GM18861 (cell line): Measurements from ENCODE around the gene SUGP2.

Experiments used
- ATAC-seq: cut with Tn5 transposase; IDR thresholded peaks from one replicate; pipeline ENCODE4 v1.9.1; 2021; ENCODE audit not compliant: unreplicated experiment

The SUGP2 gene

DNA sequence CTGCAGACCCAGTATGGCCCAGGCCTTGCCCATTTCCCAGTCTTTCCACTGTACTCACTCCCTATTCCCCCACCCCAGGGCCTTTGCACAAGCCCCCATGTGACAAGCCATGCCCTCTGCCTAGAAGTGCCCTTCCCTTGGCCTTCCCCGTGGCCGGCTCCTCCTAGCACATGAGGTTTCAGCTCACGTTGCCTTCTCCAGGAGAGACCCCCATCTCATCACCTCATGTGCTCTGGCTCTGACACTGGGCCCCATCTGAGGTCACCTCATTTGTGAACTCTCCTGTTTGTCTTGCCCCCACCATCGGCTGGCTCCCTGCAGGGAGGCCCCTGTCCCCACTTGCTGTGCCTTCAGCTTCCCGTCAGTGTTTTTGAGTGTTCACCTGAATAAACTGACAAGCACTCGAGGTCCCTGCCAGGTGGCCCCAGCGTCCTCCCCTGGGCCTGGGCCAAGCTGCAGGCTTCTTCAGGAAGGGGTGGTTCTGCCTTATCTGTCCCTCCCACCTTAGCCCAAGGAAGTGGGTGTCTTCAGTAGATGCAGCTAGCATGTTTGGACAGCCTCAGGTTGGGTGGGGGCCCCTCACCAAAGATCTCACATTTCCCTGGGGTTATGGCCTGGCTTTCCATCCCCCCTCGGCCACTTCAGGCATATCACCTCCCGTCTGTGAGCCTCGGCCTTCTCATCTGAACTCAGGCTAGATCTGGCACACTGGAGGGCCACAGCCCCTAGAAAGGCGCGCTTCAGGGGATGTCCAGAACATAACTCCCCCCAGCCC, 26.7 kb upstream of the SUGP2 start:
- ATAC-seq, result no peak

DNA sequence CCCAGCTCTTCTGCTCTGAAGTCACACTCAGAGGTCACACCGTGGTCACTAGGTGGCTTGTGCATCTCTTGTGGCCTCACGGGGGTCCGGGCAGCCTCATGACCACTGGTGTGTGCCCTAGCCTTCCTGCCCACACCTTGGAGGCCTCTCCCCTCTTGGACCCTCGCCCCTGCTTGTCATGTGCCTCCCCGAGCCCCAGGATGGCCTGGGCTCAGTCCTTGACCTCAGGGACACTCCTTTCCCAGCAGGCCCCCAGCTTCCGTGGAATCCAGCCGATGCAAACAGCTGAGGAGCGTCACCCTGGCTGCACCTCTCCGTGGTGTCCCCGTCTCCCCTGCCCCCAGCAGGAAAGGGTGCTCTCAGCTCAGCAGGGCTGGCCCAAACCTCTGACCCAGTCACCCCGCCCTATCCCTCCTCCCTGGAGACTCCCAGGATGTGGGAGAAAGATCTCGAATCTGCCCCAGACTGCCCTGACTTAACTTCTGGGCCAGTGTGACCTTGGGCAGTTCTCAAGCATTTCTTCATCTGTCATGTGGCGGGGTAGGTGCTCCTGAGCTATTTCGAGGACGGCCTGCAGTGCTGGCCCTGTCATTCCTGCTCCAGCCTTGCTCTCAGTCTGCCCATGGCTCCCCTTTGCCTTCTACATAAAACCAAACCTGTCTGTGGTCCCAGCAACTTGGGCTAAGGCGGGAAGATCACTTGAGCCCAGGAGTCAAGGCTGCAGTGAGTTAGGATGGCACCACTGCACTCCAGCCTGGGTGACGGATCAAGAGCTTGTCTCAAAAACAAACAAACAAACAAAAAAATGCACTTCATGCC, 25.9 kb upstream of the SUGP2 start:
- ATAC-seq, result no peak

DNA sequence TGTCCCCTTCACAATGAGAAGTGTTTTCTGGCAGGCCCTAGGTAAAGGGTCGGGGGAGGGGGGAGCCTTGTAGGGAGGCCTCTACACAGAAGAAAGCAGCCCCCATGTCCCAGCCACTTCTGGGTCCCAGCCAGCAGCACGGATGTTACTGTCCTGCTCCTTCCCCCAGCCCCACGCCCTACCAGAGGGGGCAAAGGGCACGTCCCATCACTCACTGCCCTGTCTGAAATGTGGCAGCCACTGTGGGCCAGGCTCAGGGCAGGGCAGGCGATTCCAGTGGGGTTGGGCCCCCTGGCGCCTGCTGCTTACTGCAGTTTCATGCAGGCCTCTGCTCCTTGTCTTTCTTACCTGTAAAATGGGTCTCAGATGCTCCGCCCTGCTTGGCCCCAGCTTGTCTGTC, 24.4 kb upstream of the SUGP2 start:
- no peak for ATAC-seq

DNA sequence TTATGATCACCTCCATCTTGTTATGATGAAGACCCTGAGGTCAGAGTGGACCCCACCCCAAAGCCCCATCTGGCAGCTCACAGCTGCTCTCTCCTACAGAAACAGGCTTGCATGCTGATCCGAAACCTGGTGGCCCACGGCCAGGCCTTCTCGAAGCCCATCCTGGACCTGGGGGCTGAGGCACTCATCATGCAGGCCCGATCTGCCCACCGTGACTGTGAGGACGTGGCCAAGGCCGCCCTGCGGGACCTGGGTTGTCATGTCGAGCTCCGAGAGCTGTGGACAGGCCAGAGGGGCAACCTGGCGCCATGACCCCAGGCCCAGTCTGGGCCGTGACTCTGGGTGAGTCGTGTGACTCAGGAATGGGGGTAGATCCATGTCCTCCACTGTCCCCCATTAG, 24.0 kb upstream of the SUGP2 start:
- ATAC-seq, result no peak

DNA sequence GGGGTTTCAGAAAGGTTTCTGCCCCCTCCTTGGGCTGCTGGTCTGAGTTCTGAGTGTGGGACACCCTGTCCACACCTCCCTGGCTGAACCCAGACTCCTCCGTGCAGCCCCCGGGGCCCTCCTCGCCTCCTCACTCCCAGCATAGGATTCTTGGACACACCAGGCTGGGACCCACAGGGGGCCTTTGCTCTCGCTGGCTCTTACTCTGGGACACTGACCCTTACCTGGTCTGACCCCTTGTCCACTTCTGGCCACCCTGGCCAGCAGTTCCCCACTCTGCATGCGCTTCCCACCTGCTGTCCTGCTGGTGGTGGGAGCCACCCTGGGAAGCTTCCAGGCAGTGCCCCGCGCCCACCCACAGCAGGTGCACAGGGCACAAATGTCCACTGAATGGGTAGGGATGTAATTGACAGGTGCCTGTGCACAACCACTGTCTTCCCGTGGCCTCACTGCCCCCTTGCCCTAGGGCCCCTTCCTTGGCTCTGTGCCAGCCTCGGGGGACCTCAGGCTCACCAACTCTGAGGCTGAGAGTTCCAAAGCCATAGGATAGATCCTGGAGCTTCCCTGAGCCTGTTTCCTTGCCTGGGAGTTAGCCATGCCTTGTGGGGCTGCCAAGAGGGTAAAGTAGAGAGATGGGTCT, 23.4 kb upstream of the SUGP2 start:
- ATAC-seq, result no peak

DNA sequence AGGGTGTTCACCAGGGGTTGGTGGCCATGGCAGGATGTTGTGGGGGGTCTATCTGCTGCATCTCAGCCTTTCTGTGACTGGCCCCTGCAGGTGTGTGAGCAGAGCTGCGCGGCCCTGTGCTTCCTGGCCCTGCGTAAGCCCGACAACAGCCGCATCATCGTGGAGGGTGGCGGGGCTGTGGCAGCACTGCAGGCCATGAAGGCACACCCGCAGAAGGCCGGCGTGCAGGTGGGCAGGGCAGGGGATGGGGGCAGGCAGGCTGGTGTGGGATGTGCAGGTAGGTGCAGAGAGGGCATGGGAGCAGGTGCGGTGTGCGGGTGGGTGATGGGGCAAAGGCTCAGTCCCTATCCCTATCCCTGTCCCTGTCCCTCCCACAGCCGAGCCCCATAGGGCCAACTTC, 22.4 kb upstream of the SUGP2 start:
- ATAC-seq, result no peak

DNA sequence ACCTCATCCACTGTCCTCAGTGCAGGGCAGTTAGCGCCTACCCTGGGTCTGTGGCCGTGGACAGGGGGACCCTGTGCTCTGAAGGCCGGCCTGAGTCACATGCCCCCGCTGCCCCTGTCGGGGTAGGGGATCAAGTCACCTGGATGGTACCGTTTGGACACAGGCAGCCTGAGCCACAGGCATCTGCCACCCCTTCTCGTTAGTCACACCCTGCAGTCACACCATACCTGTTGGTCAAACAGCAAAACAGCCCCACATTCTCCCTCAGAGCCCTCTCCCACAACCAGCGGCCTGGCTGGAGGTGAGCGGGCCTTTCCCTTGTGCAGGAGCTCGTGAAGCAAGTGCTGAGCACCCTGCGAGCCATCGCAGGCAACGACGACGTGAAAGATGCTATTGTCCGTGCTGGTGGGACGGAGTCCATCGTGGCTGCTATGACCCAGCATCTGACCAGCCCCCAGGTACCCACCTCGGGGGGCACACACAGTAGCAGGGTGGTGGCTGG, 21.7 kb upstream of the SUGP2 start:
- ATAC-seq, result no peak

DNA sequence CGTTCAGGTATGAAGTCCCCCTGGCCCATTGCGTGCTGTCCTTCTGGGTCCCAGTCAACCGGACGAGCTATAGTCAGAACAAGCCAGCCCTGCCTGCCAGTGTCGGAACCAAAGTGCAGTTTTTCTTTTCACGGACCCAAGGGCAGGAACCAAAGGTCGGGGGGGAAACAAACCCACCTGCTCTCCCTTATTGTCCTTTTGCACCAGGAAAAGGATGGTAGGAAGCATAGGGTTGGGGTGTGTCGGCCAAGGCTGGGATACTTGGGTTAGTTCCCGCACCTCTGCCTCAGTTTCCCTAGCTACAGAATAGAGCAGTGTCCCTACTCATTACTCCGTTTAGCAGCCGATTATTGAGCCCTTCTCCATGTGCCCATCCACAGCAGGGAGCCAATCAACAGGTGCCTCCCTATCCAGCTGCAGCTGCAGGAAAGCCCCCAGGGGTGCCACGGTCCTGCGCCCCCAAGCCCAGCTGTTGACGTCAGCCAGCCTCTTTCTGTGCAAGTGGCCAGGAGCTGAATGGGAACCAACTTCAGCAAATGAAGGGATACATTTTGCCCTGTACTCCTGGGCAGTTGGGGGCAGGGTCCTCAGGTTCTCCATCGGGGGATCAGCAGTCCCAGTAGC, 21.1 kb upstream of the SUGP2 start:
- no peak for ATAC-seq

DNA sequence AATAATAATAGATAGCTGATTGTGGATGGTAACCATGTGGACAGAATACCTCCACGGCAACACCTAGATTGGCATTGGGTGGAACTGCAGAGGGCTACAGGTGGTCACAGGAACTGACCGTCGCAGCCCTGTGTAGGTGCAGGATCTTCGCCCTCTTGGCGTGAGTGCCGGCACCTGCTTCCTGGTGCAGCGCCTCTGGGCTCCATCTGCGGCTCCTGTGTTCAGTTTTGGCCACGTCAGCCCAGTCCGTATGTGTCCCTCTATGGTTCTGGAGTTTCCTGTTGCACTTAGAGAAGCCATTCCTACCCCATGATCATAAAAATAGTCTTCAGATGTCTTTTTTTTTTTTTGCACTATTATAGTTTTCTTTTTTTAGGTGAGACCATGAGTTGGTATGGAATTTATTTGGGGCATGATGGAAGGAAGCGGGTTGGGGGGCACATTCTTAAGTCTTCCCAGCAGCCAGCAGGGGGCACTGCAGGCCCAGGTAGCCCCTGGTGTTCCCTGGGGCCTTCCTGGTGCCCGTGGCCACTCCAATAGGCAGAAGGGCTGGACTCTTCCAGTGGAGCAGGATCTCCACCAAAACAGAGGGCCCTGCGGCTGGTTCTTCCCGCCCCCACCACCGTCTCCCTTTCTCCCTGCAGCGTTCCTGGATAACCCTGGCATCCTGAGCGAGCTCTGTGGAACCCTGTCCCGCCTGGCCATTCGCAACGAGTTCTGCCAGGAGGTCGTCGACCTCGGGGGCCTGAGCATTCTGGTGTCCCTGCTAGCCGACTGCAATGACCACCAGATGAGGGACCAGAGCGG, 20.4 kb upstream of the SUGP2 start:
- no peak for ATAC-seq

DNA sequence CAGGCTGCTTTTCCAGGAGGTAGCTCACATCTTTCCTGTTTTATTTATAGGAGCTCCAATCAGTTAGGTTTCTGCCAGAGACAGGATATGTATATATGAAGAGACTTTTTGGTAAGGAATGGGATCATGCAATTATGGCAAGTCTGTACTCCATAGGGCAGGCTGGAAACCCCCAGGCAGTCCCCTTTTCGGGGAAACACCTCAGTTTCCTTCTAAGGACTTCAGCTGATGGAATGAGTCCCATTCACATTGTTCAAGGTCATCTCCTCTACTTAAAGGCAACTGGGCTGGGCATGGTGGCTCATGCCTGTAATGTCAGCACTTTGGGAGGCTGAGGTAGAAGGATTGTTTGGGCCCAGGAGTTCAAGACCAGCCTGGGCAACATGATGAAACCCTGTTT, 19.6 kb upstream of the SUGP2 start:
- no peak for ATAC-seq

DNA sequence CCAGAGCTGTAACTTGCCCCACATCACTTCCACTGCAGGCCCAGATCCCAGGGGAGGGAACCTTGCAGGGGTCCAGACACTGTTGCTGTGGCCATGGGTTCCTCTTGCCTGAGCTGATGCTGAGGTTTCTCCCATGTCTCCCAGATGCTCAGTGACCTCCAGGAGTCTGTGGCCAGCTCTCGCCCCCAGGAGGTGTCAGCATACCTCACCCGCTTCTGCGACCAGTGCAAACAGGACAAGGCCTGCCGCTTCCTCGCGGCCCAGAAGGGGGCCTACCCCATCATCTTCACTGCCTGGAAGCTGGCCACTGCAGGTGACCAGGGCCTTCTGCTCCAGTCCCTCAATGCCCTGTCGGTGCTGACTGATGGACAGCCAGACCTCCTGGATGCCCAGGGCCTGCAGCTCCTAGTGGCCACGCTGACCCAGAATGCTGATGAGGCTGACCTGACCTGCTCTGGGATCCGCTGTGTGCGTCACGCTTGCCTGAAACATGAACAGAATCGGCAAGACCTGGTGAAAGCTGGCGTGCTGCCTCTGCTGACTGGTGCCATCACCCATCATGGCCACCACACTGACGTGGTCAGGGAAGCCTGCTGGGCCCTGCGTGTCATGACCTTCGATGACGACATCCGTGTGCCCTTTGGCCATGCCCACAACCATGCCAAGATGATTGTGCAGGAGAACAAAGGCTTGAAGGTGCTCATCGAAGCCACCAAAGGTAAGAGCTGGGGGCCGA, 18.3 kb upstream of the SUGP2 start:
- ATAC-seq, result no peak

DNA sequence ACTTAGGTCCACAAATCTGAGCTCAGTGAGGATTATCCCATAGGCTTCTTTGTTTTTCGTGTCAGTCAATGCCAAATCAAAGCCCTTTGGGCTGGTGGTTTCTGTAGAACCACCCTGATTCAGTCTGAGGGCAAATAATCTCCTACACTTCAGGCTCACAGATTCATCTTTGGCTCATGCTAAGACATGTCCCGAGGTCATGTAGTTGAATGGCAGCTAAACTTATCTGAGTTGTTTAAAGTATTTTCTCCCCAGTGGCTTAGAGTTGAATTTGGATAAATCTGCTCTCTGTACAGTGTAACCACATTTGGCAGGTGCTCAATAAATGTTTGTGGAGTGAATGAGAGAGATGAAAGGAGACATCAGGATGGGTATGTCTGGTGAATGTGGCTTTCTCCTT, 17.4 kb upstream of the SUGP2 start:
- no peak for ATAC-seq

DNA sequence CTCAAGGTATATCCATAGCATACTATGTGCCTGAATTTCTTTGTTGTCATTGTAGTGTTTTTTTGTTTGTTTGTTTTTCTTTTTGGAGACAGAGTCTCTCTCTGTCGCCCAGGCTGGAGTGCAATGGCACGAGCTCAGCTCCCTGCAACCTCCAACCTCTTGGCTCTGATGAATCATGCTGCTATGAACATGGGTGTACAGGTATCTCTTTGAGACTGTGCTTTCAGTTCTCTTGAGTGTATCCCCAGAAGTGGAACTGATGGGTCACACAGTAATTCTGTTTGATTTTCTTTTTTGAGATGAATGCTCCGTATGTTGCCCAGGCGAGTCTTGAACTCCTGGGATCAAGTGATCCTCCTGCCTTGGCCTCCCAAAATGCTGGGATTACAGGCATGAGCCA, 16.8 kb upstream of the SUGP2 start:
- no peak for ATAC-seq

DNA sequence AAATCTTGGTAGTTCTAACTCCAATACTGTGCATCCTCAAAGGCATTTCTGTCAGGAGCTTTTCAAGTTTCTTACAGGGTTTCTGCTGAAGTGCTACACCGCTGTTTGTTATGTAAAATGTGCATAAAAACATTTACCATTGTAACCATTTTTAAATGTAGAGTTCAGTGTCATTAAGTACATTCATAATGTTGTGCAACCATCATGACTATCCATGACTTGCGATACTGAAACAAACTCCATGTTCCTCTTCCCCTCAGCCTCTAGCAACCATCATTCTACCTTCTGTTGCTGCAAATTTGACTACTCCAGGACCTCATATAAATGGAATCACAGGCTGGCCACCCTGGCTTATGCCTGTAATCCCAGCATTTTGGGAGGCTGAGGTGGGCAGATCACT, 16.1 kb upstream of the SUGP2 start:
- no peak for ATAC-seq

DNA sequence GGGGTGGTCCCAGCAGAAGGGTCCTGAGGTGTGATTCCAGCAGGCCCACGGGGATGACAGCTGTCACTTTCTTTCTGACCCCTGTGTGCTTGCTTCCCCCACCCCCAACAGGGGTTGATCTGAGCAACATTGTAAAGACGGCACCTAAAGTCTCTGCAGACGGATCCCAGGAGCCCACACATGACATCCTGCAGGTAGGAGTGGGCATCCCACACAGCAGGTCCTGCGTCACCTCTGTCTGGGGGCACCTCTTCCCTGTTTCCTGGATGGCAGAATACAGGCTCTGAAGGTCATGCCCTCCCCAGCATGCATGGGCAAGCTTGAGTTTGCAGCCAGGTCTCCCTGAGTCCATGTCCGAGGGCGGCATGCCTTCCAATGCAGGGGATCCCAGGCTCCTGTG, 10.6 kb upstream of the SUGP2 start:
- ATAC-seq, result no peak

DNA sequence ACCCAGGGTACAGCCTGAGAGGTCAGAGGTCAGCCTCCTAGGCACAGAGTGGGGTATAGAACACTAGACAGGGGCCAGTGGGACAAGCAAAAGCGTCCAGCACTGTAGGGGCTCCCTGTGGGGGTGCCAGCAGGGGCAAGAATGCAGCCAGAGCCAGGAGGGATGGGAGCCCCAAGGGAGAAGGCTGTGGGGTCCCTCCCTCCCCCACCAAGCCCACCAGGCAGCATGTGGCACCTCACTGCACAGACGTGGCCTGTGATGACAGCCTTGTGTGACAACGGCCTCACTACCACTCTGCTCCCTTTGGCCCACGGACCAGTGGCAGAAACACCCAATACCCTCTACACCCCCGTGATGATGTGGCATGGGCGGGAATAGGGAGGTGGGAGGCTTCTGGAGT, 10.2 kb upstream of the SUGP2 start:
- ATAC-seq, result no peak

DNA sequence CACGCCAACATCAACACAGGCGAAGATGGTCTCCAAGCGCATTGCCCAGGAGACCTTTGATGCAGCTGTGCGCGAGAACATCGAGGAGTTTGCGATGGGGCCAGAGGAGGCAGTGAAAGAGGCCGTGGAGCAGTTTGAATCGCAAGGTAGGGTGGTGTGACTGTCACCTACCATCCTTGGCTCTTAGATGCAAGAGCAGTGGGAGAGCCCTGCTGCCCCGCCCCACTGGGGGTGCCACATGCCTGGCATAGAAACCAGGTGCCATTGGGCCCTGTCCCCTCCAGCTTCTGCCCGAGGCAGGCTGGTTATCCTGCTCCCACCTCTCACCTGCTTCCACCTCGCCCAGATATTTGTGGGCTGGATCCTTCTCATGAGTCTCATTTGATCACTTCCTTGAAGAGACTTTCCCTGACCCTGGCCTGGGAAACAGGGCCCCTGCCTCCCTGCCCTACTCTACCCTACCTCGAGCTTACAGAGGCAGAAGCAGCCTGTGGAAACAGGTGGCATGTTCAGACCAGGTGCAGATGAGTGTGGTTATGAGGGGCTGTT, 9.5 kb upstream of the SUGP2 start:
- ATAC-seq, result no peak

DNA sequence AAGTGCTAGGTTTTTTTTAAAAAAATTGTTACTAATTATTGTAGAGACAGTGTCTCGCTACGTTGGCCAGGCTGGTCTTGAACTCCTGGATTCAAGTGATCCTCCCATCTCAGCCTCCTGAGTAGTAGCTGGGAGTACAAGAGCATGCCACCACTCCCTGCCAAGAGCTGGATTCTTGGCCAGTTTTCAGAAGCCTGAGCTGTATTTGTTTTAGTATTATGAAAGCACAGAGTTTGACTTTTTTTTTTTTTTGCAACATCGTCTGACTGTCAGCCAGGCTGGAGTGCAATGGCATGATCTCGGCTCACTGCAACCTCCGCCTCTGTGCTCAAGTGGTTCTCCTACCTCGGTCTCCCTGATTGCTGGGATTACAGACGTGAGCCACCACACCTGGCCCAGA, 7.1 kb upstream of the SUGP2 start:
- no peak for ATAC-seq

DNA sequence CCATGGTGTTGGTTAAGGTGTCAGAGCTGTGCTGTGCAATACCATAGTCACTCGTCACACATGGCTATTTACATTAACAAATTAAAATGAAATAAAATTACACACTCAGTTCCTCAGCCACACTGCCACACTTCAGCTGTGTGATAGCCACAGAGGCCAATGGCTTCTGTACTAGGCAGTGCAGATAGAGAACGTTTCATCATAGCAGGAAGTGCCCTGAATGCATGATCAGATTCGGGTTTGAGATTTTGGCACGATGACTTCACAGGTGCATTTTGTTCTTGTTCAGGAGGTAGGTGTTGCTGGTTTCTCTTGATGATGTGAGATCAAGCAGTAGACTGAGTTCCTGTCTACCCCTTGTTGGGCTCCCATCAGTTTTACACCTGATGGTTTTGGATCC, 6.6 kb upstream of the SUGP2 start:
- ATAC-seq, result no peak

DNA sequence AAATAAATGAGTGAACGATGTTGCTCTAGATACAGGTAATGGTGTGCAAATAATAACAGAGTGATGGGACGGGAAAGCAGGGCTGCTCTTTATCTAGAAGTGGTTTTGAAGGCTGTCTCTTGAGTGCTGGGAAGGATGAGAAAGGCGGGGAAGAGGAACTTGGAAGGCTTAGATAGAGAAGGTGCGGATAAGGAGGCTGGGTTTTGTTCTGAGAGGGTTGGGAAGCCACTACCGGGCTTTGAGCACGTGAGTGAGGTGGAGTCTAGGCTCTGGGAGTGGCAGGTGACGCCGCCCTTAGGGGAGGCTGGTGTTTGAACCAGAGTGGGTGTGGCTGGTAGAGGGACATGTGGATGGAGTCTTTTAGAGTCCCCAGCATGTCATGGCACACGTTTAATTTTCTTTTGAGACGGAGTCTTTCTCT, 897 bp upstream of the SUGP2 start:
- ATAC-seq, result no peak
